Measurements from ENCODE around the gene SSBP1. TPM values are rescaled to one million over a fixed set of nuclear protein-coding genes. Genes with fewer than 3 reads are reported as not detected.
A peak's percentile ranks its signal among the peaks of the same experiment; 100 is the strongest.

The SSBP1 gene
- total RNA-seq, 1 experiment from 2014 or later: 245 TPM

- Mint-ChIP-seq H3K4me1 (peaks cover 45% of the 10 kb centered on the region), H3K27me3 (ENCODE audit: low read depth) (peaks cover 18% of the 10 kb centered on the region), H3K36me3 (no peaks in the 10 kb centered on the region), H3K9me3 (no peaks in the 10 kb centered on the region), H3K4me3 (peak within 1 kb of the TSS; percentile 79), H3K27ac (no peak within 1 kb of the TSS)
- ChIA-PET POLR2A (interaction anchor here (1.1 to 1.8 kb wide), 2 partner anchors 34 to 36 kb away, joined by 3 to 6 read pairs; partner anchors contain the start of gene SSBP1), CTCF (interaction anchor here (0.6 to 2.8 kb wide), 3 partner anchors 36 to 488 kb away, joined by 3 to 20 read pairs (median 4); partner anchors contain the start of gene SSBP1)
- TF ChIP-seq GABPB1 (CRISPR knock-in tag; IDR thresholded peaks at IDR 0.05) (no peak), SMAD3 (CRISPR knock-in tag; IDR thresholded peaks at IDR 0.05; ENCODE audit: borderline replicate concordance) (no peak), CREB1 (CRISPR knock-in tag; IDR thresholded peaks at IDR 0.05) (no peak), ZNF671 (CRISPR knock-in tag; IDR thresholded peaks at IDR 0.05) (no peak)
- peak; percentile 66 for ATAC-seq
- peak; percentile 41 for DNase-seq (ENCODE audit: low spot score)
These were observed 36.1 kb upstream of the SSBP1 start, which contains the start of gene DENND11 for GRCh38 chr7:141702047-141702567. DENND11 (minus strand) TSS chr7:141702166; CDS start chr7:141702153, 13 bp downstream.

- ATAC-seq (no peak), DNase-seq (ENCODE audit: low spot score) (no peak)
- H3K36me3 Mint-ChIP-seq: no peaks in the 10 kb centered on the region
- CTCF ChIA-PET: interaction anchor here (0.6 to 2.8 kb wide), 2 partner anchors 35 to 487 kb away, joined by 3 to 20 read pairs; partner anchors contain the start of gene SSBP1
- peaks cover 18% of the 10 kb centered on the region for H3K27me3 Mint-ChIP-seq (ENCODE audit: low read depth)
- TF ChIP-seq ZNF425 (CRISPR knock-in tag; conservative IDR thresholded peaks at IDR 0.05) (no peak), CREM (CRISPR knock-in tag; IDR thresholded peaks at IDR 0.05) (no peak)
- POLR2A ChIA-PET: no interaction called here
- no peak overlapping the region for H3K27ac Mint-ChIP-seq
- peak overlapping the region; percentile 71 for H3K4me3 Mint-ChIP-seq
- peaks cover 37% of the 10 kb centered on the region for H3K4me1 Mint-ChIP-seq
- no peaks in the 10 kb centered on the region for H3K9me3 Mint-ChIP-seq
These were observed 35.3 kb upstream of the SSBP1 start for GRCh38 chr7:141702892-141703291.

GRCh38 chr7:141704112-141704511 lies 34.0 kb upstream of the SSBP1 start:
- CTCF ChIA-PET: interaction anchor here (1.2 kb wide), 1 partner anchor 34 kb away, joined by 3 read pairs; the partner anchor contains the start of gene SSBP1
- TF ChIP-seq SMAD4 (CRISPR knock-in tag; IDR thresholded peaks at IDR 0.05) (no peak), ZNF671 (CRISPR knock-in tag; IDR thresholded peaks at IDR 0.05) (no peak)

GRCh38 chr7:141704741-141705140 lies 33.4 kb upstream of the SSBP1 start:
- no peak overlapping the region for H3K4me3 Mint-ChIP-seq
- ATAC-seq: no peak
- peaks cover 34% of the 10 kb centered on the region for H3K4me1 Mint-ChIP-seq
- H3K36me3 Mint-ChIP-seq: no peaks in the 10 kb centered on the region
- no peaks in the 10 kb centered on the region for H3K9me3 Mint-ChIP-seq
- ChIA-PET POLR2A (no interaction called here), CTCF (interaction anchor here (1.2 kb wide), 1 partner anchor 33 kb away, joined by 3 read pairs; the partner anchor contains the start of gene SSBP1)
- H3K27me3 Mint-ChIP-seq (ENCODE audit: low read depth): peaks cover 18% of the 10 kb centered on the region
- DNase-seq (ENCODE audit: low spot score): no peak
- H3K27ac Mint-ChIP-seq: no peak overlapping the region
- TF ChIP-seq TEAD4 (CRISPR knock-in tag; IDR thresholded peaks at IDR 0.05): no peak
- TF ChIP-seq CREB1 (CRISPR knock-in tag; IDR thresholded peaks at IDR 0.05): no peak
- no peak for TF ChIP-seq PREB (CRISPR knock-in tag; IDR thresholded peaks at IDR 0.05; ENCODE audit: borderline replicate concordance)
- no peak for TF ChIP-seq GABPB1 (CRISPR knock-in tag; IDR thresholded peaks at IDR 0.05)
- TF ChIP-seq NR2C2 (CRISPR knock-in tag; IDR thresholded peaks at IDR 0.05): no peak
- no peak for TF ChIP-seq ZNF263 (CRISPR knock-in tag; IDR thresholded peaks at IDR 0.05; ENCODE audit: low read depth)
- no peak for TF ChIP-seq MAX (CRISPR knock-in tag; IDR thresholded peaks at IDR 0.05)
- no peak for TF ChIP-seq ZNF281 (CRISPR knock-in tag; IDR thresholded peaks at IDR 0.05)
- TF ChIP-seq TP53 (CRISPR knock-in tag; IDR thresholded peaks at IDR 0.05): no peak
- TF ChIP-seq ATF6 (CRISPR knock-in tag; IDR thresholded peaks at IDR 0.05): no peak

More at GRCh38 chr7:141704112-141704511, 34.0 kb upstream of the SSBP1 start:
- POLR2A ChIA-PET: no interaction called here
- Mint-ChIP-seq H3K4me1 (peaks cover 31% of the 10 kb centered on the region), H3K4me3 (no peak overlapping the region), H3K36me3 (no peaks in the 10 kb centered on the region), H3K27me3 (ENCODE audit: low read depth) (peaks cover 18% of the 10 kb centered on the region), H3K27ac (no peak overlapping the region), H3K9me3 (no peaks in the 10 kb centered on the region)
- DNase-seq (ENCODE audit: low spot score) (no peak), ATAC-seq (no peak)

All from WTC11 (cell line).